HG02884 (cell line): ENCODE results near the gene TH.

Source experiments
- ATAC-seq: cut with Tn5 transposase; IDR thresholded peaks from one replicate; pipeline ENCODE4 v1.9.1; 2021; ENCODE audit warnings: mild to moderate bottlenecking, moderate library complexity; ENCODE audit not compliant: unreplicated experiment

The TH gene

DNA sequence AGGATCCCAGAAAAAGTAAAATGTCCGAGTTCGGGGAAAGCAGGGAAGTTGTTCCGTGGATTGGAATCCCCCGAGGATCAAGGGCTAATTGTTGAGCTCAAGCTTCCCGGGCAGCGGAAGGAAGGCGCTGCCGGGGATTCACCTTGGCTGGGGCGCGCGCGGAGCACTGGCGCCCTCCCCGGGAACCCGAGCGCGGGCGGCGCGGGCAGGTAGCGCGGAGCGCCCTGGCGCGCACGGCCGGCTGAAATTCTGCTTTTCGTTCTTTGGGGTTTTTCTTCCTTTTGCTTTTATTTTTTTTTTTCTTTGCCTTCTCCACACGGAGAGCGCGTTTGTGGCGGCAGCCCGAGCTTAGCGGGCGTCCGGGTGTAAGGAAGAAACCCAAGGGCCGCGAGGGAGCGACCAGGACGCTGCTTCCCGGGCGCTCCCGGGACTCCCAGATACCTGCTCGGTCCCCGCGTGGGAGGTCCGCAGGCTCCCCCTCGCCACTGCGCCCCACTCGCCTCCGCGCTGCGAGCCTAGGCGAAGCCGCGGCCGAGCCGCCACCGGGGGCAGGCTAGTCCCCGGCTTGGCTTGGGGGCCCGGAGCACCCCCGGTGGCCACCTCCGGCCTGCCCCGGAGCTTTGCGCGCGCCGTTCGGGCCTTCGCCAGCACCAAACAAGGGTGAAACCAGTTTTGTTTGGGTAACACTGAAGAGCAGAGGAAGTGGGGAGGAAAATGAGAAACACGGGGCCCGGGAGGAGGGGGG, 27.6 kb downstream of the TH start:
- no peak for ATAC-seq

GRCh38 chr11:2143477-2143798, 28.2 kb downstream of the TH start:
- ATAC-seq: no peak

GRCh38 chr11:2142762-2143202, 28.8 kb downstream of the TH start:
- ATAC-seq: no peak

- ATAC-seq: no peak
Measured at GRCh38 chr11:2142300-2142759, 29.3 kb downstream of the TH start.

DNA sequence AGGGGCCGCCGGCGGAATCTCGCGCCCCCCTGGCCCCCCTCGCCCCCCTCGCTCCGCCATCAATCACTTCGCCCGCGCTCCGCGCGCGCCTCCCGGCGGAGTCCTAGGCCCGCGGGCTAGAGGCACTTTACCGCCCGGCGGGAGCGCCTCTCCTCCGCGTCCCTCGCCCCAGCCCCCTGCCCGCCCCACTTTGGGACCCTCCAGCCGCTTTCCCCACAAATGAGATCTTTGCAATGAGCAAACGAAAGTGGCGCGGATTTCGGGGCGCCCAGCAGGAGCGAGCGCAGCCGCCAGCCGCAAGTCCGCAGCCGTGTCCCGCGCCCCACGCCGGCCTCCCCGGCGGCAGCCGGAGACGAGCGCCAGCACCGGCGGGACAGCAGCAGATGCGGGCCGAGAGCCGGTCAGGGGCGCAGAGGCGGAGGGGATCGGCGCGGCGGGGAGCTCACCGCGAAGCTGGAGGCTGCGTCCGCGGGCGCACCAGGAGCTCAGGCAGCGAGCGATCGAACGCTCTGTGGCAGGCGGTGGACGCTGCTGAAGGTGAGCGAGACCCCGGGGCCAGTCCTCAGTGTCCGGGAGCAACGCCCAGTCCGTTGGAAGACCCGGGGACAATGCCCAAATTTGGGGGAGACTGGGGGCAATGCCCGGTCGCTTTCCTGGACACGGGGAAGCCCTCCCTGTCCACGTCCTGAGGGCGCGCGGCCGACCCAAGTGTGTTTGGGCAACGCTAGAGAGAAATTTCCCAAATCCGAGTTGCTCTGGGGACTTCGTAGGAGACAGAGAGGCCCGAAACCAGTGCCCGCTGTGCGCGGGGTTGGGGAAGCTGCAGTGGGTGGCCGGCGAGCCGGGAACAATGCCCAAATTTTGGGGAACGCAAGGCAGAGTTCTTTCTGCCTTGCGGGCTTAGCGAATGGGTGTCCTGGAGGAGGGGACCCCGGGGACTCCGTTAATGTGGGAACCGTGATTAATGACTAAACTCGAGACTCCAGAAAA, 30.9 kb downstream of the TH start:
- no peak for ATAC-seq

GRCh38 chr11:2139621-2140337, 31.8 kb downstream of the TH start:
- ATAC-seq: no peak

DNA sequence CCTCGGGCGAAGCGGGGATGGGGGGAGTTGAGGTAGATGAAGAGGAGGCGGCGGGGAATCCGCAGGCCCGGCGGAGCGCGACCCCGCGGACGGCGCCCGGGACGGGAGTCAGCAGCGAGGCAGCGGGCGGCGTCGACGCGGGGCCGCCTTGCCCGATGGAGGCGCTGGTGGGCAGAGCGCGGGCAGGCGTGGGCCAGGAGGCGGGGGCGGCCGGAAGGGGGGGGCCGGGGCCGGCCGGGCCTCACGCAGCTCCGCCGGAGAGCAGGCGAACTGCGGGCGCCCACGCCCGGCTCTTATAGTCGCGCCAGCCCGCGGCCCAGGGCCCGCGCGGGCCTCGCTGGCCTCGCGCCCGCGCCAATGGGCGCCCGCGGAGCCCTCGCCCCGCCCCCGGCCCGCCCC, 32.5 kb downstream of the TH start, which contains the start of gene IGF2:
TSS of gene IGF2 (minus strand) at position 267 of the 399 bp plus-strand sequence. CDS start 3,866 bp downstream, outside the sequence.
- no peak for ATAC-seq

DNA sequence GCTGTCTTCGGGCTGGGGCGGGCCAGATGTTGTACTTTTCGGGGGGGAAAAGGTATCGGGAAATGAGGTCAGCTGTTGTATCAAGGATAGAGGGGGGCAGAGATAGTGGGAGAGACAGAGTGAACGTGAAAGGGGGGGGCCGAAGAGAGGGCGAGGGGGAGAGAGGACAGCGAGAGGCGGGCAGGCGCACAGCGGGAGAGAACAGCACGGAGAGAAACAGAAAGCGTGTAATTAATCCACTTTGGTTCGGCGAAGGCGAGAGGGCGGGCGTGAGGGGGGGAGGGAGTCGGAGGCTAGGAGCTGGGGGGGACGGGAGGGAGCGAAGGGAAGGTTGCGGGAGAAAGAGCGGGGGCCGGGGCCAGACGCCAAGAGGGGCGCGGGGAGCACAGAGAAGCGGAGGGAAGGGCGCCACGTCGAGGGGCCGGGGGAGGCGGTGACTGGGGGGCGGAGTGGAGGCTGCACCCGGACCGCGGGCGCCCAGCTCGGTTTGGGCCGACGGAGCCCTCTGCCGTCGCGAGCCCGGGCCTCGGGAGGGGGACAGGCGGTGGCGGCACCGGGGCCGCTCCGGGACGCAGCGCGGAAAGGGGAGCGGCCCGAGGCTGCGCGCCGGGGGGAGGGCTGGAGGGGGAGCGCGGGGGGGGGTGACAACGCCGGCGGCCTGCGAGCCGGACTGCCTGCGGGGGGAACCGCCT, 33.0 kb downstream of the TH start:
- no peak for ATAC-seq

DNA sequence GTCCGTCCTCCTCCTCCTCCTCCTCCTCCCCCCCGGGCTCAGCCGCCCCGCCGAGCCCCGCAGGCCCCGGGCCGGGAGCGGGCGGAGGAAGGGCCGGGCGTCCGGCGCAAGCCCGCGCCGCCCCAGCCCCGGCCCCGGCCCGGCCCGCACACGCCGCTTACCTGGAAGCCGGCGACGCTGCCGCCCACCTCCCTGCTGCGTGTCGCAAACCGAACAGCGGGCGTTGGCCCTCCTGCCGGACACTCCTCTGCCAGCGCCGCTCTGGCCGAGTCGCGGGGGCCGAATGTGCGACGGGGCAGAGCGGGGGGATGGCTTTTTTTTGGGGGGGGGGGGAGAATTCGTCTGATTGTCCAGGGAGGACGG, 33.6 kb downstream of the TH start:
- ATAC-seq: no peak

GRCh38 chr11:2137202-2138067, 34.2 kb downstream of the TH start:
- ATAC-seq: no peak

- ATAC-seq: no peak
Measured at GRCh38 chr11:2136952-2137201, 34.7 kb downstream of the TH start.

- no peak for ATAC-seq
Measured at GRCh38 chr11:2136209-2136951, 35.2 kb downstream of the TH start.

- no peak for ATAC-seq
Measured at GRCh38 chr11:2135648-2136201, 35.9 kb downstream of the TH start.

DNA sequence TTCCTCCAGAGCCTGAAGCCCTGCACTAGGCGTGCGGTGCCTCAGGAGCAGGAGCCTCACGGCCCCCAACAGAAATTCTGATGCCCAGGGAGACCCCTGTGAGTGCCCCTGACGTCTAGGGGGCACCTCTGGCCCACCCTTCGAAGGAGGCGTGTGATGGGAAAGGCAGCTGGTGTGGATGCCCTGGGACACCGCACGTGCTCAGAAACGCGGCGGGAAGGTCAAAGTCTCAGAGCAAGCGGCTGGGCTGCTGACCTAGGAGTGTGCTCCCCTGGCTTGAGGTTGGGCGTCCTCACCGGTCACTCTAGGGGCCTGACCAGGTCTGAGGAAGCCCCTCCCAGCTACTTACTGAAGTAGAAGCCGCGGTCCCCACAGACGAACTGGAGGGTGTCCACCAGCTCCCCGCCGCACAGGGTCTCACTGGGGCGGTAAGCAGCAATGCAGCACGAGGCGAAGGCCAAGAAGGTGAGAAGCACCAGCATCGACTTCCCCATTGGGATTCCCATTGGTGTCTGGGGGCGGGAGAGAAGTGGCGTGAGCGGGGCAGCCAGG, 36.5 kb downstream of the TH start:
- ATAC-seq: no peak

DNA sequence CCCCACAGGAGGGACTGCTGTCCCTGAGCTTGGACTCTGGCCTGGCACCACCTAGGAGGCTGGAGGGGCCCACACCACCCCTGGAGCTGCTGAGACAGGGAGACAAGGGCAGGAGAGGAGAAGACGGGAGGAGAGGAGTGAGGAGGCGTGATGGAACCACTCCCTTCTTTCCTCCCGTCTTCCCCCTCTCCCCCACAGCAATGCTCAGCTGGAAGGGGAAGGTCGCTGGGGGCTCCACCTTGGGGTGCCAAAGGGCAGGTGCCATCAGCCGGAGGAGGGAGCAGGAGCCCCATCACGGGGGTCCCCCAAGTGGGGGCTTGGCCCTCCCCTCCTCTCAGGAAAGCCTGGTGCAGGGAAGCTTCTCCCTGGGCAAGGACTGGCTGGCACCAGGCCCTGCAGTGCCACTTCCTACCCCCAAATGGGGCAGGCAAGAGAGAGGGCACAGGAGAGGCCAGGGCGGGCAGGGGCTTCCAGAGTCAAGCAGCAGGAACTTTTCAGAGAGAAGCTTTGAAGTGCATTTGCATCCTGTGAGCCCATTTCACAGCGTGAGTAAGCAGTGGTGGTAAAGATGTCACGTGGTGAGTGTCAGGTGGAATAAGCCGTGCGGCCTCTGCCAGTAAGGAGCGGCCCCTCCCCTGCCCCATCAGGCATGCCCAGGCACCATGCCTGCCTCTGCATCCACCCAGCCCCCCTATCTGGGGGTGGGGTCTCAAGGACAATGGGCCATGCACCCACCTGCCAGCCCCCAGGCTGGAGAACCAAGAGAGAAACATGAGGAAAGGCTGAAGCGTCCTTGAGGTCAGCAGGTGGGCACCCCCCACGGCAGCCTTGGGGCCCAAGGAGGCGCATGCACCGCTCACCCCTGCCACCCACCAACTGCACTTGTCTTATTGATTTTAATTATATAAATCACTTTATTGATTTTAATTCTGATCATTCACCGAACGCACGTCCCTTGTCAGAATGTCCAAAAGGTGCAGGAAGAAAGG, 37.3 kb downstream of the TH start:
- ATAC-seq: no peak

GRCh38 chr11:2133241-2134021, 38.2 kb downstream of the TH start:
- no peak for ATAC-seq

GRCh38 chr11:2132874-2133240, 38.8 kb downstream of the TH start:
- ATAC-seq: no peak
